Adipocyte (in vitro differentiated cells): ENCODE data around the gene RGS10.
A peak's percentile ranks its signal among the peaks of the same experiment; 100 is the strongest.

Experiments
- DNase-seq: peaks from one replicate; pipeline ENCODE4 v3.0.0-alpha.2; 2015; ENCODE audit warnings: low read depth
- H3K27me3 ChIP-seq: replicated peaks from 2 replicates; pipeline ENCODE4 v1.7.0; 2013; ENCODE audit warnings: mild to moderate bottlenecking, low read length, moderate library complexity; ENCODE audit not compliant: control insufficient read depth, insufficient read depth
- H3K36me3 ChIP-seq: 2 replicates; pipeline ENCODE4 v1.7.0; 2013; ENCODE audit warnings: low read length, mild to moderate bottlenecking, moderate library complexity; ENCODE audit not compliant: control insufficient read depth, insufficient read depth, severe bottlenecking
- H3K4me1 ChIP-seq: 2 replicates; pipeline ENCODE4 v1.7.0; 2013; ENCODE audit warnings: mild to moderate bottlenecking, low read length, moderate library complexity; ENCODE audit not compliant: control insufficient read depth, insufficient read depth
- H3K4me3 ChIP-seq: 2 replicates; pipeline ENCODE4 v1.7.0; 2013; ENCODE audit warnings: mild to moderate bottlenecking, low read length, moderate library complexity
- H3K9ac ChIP-seq: 2 replicates; pipeline ENCODE4 v1.7.0; 2013; ENCODE audit warnings: mild to moderate bottlenecking, low read length, moderate library complexity
- H3K9me3 ChIP-seq: 2 replicates; pipeline ENCODE4 v1.7.0; 2013; ENCODE audit warnings: mild to moderate bottlenecking, low read length, moderate library complexity; ENCODE audit not compliant: control insufficient read depth

The RGS10 gene

DNA sequence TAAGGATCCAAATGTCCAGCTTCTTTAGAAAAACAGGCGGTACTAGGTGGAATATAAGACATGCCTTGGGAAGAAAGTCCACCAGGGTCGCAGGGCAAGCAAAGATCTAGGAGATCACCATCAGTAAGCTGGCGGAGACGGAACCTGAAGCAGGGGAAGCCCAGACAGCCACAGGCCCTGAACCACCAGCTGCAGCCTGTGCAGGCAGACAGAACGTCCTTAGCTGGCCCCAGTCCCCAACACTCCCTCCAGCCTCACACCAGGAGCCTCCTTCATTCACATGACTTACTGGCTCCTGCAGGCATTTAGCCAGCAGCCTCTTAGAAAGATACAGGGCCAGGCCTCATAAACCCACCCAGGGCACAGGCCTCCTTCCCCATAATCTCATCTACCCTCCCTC lies 17.4 kb downstream of the RGS10 start:
- H3K27me3 ChIP-seq, result no peaks in the 10 kb centered on the region
- DNase-seq, result no peak
- no peaks in the 10 kb centered on the region for H3K9me3 ChIP-seq
- no peak overlapping the region for H3K9ac ChIP-seq
- no peaks in the 10 kb centered on the region for H3K36me3 ChIP-seq
- peaks cover 12% of the 10 kb centered on the region for H3K4me1 ChIP-seq
- H3K4me3 ChIP-seq, result no peak overlapping the region

DNA sequence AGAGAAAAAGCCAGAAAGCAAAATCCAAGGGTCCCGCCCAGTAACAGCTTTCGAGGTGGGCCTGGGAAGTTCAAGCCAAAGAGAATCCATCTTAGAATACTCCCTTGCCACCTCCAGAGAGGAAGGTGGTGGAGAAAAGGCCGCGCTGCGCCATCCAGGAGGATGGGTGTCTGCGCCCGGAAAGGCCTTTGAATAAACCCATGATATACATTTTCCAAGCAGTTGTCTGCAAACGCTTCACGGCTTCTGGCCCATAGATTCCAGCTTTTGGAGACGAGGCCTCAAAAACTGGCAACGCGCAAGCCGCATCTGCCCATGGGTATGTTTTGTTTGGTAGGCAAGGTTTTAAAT lies 17.8 kb downstream of the RGS10 start:
- Histone ChIP-seq H3K9ac (no peak overlapping the region), H3K36me3 (no peaks in the 10 kb centered on the region), H3K27me3 (no peaks in the 10 kb centered on the region), H3K9me3 (no peaks in the 10 kb centered on the region), H3K4me3 (no peak overlapping the region), H3K4me1 (peaks cover 12% of the 10 kb centered on the region)
- no peak for DNase-seq

GRCh38 chr10:119523895-119524719 lies 18.4 kb downstream of the RGS10 start:
- H3K4me1 ChIP-seq, result peaks cover 12% of the 10 kb centered on the region
- no peaks in the 10 kb centered on the region for H3K27me3 ChIP-seq
- H3K36me3 ChIP-seq, result no peaks in the 10 kb centered on the region
- H3K4me3 ChIP-seq, result no peak overlapping the region
- no peaks in the 10 kb centered on the region for H3K9me3 ChIP-seq
- H3K9ac ChIP-seq, result no peak overlapping the region
- DNase-seq, result no peak

DNA sequence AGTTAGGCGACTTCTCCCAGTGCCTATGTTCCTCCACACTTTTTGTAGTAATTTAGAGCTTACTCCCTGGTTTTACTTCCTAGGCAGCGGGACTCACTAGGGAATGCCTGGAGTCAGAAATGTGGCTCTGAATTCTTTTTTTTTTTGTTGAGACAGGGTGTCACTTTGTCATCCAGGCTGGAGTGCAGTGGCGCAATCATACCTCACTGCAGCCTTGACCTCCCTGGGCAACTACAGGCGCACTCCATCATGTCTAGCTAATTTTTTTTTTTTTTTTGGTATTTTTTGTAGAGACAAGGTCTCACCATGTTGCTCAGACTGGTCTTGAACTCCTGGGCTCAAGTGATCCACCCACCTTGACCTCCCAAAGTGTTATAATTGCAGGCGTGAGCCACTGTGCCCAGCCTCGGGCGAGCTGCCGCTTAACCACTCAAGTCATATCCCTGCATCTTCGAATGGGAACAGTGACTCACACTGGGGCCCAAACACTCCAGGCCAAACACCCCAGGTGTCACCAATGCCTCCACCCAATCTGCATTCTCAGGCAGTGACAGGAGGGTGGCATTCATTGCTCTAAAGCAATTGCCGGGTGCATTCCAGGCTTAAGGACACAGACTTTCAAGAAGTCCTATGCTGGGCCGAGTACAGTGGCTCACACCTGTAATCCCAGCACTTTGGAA lies 19.6 kb downstream of the RGS10 start:
- H3K9me3 ChIP-seq, result no peaks in the 10 kb centered on the region
- no peak overlapping the region for H3K9ac ChIP-seq
- H3K27me3 ChIP-seq, result no peaks in the 10 kb centered on the region
- H3K4me3 ChIP-seq, result no peak overlapping the region
- H3K36me3 ChIP-seq, result no peaks in the 10 kb centered on the region
- no peak for DNase-seq
- peaks cover 7% of the 10 kb centered on the region for H3K4me1 ChIP-seq

GRCh38 chr10:119521443-119522204 lies 20.9 kb downstream of the RGS10 start:
- DNase-seq, result peak; percentile 50
- H3K9ac ChIP-seq, result no peak overlapping the region
- no peak overlapping the region for H3K4me3 ChIP-seq
- no peaks in the 10 kb centered on the region for H3K9me3 ChIP-seq
- no peaks in the 10 kb centered on the region for H3K27me3 ChIP-seq
- peaks cover 7% of the 10 kb centered on the region for H3K4me1 ChIP-seq
- H3K36me3 ChIP-seq, result no peaks in the 10 kb centered on the region

GRCh38 chr10:119520283-119520682 lies 22.2 kb downstream of the RGS10 start:
- peaks cover 7% of the 10 kb centered on the region for H3K4me1 ChIP-seq
- H3K36me3 ChIP-seq, result no peaks in the 10 kb centered on the region
- H3K27me3 ChIP-seq, result no peaks in the 10 kb centered on the region
- no peak overlapping the region for H3K4me3 ChIP-seq
- H3K9me3 ChIP-seq, result no peaks in the 10 kb centered on the region
- no peak for DNase-seq
- H3K9ac ChIP-seq, result no peak overlapping the region

DNA sequence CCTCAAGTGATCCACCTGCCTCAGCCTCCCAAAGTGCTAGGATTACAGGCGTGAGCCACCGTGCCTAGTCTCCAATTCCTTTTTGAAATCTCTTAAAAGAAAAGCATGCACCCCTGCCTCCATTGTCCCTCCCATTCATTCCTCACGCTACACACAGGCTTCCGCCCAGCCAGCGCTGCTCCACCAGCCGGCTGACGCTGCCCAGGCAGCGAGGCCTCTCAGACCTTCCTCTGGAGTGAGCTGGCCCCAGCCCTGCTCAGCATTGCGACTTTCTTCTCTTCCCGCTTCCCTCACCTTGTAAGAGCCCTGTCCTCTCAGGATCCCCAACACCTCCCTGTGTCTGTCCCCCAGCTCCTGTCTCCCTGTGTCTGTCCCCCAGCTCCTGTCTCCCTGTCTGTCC lies 23.6 kb downstream of the RGS10 start:
- no peak overlapping the region for H3K4me3 ChIP-seq
- H3K9ac ChIP-seq, result no peak overlapping the region
- no peak for DNase-seq
- no peaks in the 10 kb centered on the region for H3K27me3 ChIP-seq
- H3K36me3 ChIP-seq, result no peaks in the 10 kb centered on the region
- H3K9me3 ChIP-seq, result no peaks in the 10 kb centered on the region
- H3K4me1 ChIP-seq, result peaks cover 7% of the 10 kb centered on the region

DNA sequence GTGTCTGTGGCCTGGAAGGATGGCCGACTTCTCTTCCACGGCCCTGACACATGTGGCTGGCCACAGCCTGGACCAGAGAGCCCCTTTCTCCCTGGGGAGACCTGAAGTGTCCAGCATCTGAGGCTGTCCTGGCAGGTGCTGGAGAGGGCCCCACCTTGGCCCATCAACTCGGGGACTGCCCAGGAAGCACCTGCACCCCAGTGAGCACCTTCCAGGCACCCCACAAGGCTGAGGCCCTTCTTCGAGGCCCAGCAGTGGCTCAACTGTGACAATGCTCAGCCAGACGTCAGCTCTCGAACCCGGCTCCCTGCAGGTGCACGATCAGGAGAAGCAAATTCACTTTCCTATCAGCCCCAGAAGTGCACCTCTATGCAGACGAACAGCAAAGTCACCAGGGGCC lies 24.3 kb downstream of the RGS10 start:
- Histone ChIP-seq H3K9me3 (no peaks in the 10 kb centered on the region), H3K36me3 (no peaks in the 10 kb centered on the region), H3K4me3 (no peak overlapping the region), H3K9ac (no peak overlapping the region), H3K27me3 (no peaks in the 10 kb centered on the region), H3K4me1 (peaks cover 7% of the 10 kb centered on the region)
- DNase-seq, result no peak

DNA sequence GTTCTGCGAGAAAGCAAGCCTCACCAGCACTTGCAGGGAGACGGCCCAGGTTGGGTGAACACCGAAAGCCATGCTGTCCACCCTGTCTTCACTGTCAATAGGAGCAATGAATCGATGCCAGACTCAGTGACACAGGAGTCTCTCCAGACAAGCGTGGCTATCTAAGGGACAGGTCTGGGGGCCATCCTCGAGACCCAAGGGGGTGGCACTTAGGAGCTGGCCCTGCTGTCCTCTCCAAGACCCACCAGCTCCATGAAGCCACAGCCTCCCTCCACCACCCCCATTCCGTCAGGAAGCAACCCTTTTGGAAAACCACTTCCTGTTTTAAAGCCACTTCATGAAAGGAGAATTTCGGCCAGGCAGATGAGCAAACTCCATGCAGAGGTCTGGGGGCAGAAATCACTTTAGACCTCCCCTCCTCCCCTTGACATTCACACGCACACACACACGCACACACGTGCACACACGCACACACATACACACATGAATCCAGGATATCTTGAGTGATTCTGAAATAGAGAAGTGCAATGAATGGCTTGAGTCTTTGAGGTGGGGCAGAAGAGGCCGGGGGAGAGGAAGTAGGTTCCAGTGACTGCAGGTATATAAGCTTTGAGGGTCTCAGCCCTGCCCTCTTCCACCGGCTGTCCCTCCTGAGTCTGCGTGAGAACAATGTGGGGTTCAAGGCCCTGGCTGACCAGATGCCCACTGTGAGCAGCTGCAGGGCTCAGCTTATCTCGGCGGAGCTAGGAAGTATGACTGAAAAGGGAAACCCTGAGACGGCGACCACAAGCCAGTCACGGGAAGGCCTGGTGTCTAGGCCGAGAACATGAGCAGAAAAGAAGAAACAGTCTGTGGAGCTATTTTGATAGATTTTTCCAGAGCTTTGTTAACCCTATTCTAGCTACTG lies 25.0 kb downstream of the RGS10 start:
- Histone ChIP-seq H3K36me3 (no peaks in the 10 kb centered on the region), H3K9ac (no peak overlapping the region), H3K9me3 (no peaks in the 10 kb centered on the region), H3K4me1 (peaks cover 7% of the 10 kb centered on the region), H3K4me3 (no peak overlapping the region), H3K27me3 (no peaks in the 10 kb centered on the region)
- DNase-seq, result no peak

DNA sequence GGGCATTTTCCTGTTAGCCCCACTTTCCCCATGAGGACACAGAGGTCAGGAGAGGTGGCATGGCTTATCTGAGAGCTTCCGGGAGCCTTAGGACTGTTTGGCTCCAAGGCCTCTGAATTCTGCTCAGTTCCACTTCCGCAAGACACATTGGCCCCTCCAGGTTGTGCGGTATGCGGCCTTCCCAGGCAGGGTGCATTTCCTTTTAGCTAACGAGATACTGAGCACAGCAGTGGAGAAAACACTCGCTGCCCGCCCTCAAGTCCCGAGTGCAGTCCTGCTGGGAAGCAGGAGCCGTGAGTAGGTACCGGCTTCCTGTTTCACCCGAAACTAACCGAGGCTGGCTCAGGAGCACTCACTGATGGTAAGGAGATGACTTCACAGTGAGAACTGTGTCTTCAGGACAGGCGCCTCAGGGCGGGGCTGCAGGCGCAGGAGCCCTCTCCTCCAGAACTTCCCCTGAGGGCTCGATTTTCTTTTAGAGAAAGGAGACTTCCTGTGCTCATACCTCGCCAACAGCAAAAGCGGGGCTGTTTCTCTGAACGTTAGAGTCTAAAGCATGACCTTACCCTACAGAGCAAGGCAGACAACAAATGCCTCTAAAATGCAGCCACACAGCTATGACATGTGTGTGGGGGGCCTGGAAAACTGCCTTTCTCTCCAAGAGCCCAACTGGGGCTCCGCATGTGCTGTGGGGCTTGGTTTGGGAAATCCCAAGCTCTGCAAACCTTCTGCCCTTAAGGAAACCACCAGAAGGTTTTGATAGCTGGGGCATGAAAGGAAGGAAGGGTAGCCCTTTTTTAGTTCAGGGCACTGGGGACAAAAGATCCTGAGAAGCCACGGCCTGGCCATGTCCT lies 25.9 kb downstream of the RGS10 start:
- no peaks in the 10 kb centered on the region for H3K27me3 ChIP-seq
- H3K9me3 ChIP-seq, result no peaks in the 10 kb centered on the region
- H3K36me3 ChIP-seq, result no peaks in the 10 kb centered on the region
- H3K4me3 ChIP-seq, result no peak overlapping the region
- peaks cover under 1% of the 10 kb centered on the region for H3K4me1 ChIP-seq
- no peak overlapping the region for H3K9ac ChIP-seq
- DNase-seq, result no peak
